ENCODE data around the gene TBPL2.

The TBPL2 gene

DNA sequence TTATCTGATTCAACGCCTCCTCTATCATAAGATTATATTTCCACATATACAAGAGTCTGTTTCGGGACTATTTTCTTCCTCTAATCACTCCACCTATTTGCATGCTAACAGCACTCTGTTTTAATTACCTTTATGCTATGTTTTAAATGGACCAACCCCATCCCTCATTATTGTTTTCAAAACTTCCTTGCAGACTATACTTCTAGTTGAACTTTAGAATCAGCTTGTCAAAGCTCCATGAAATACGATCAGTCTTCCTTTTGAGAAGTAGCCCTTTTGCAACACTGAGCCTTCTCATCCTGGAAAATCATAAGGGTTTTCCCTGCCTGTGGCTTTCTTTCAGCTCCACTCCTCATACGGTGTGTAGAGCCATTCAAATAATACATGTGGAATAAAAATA, 65.6 kb downstream of the TBPL2 start:
- TF ChIP-seq, protein P1, sequence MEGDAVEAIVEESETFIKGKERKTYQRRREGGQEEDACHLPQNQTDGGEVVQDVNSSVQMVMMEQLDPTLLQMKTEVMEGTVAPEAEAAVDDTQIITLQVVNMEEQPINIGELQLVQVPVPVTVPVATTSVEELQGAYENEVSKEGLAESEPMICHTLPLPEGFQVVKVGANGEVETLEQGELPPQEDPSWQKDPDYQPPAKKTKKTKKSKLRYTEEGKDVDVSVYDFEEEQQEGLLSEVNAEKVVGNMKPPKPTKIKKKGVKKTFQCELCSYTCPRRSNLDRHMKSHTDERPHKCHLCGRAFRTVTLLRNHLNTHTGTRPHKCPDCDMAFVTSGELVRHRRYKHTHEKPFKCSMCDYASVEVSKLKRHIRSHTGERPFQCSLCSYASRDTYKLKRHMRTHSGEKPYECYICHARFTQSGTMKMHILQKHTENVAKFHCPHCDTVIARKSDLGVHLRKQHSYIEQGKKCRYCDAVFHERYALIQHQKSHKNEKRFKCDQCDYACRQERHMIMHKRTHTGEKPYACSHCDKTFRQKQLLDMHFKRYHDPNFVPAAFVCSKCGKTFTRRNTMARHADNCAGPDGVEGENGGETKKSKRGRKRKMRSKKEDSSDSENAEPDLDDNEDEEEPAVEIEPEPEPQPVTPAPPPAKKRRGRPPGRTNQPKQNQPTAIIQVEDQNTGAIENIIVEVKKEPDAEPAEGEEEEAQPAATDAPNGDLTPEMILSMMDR (IDR thresholded peaks at IDR 0.05): no peak
- no peaks in the 10 kb centered on the region for H3K27me3 ChIP-seq

DNA sequence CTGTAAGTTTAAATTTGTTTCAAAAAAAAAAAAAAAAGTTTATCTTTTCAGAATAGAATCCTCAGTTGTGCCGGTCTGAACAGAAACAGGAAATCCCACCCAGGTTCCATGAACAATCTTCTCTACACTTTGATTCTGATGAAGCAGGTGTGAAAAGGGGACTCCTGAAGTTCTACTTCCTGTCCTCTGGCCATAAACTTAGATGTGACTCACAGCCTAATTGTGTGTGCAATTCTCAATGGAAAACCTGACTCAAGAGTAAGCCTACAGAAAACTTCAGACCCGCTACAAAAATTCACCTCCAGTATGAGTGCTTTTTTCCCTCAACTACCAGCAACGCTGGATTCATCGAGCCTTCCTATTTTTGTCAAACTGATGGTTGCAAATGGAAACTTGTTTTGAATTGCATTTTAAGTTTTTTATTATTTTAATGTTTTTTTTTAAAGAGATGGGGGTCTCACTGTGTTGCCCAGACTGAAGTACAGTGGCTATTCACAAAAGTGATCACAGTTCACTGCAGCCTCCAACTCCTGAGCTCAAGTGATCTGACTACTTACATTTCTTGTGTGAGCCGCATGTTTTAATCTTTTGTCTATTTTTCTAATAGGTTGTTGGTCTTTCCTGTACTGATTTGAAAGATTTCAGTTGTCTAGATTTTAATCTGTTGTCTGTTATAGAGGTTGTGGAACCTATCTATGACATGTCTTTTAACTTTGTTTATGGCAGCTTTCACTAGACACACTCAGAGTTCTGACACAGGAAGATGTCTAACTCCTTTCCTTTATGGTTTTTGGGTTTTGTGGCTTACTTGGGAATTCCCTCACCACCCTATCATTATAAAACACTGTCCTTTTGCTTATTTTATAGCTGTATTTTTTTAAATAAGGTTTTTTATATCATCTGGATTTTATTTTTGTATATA, 66.4 kb downstream of the TBPL2 start:
- H3K27me3 ChIP-seq: no peaks in the 10 kb centered on the region
- H3K9me3 ChIP-seq: no peaks in the 10 kb centered on the region
- TF ChIP-seq, protein P1 (IDR thresholded peaks at IDR 0.05): no peak
- no peak overlapping the region for H3K27ac ChIP-seq
- no peak overlapping the region for H3K4me3 ChIP-seq (ENCODE audit: low read depth in 1 of 2, low read length in 1 of 2)
- H3K4me1 ChIP-seq (ENCODE audit: control insufficient read depth in 1 of 2, insufficient read depth in 1 of 2, low read depth in 1 of 2, low read length in 1 of 2): no peaks in the 10 kb centered on the region
- H3K36me3 ChIP-seq: peaks cover 54% of the 10 kb centered on the region

More for the DNA sequence above, 65.6 kb downstream of the TBPL2 start:
- Histone ChIP-seq H3K9me3 (no peaks in the 10 kb centered on the region), H3K27ac (no peak overlapping the region), H3K36me3 (peaks cover 49% of the 10 kb centered on the region), H3K4me1 (ENCODE audit: control insufficient read depth in 1 of 2, insufficient read depth in 1 of 2, low read depth in 1 of 2, low read length in 1 of 2) (no peaks in the 10 kb centered on the region), H3K4me3 (ENCODE audit: low read depth in 1 of 2, low read length in 1 of 2) (no peak overlapping the region)

DNA sequence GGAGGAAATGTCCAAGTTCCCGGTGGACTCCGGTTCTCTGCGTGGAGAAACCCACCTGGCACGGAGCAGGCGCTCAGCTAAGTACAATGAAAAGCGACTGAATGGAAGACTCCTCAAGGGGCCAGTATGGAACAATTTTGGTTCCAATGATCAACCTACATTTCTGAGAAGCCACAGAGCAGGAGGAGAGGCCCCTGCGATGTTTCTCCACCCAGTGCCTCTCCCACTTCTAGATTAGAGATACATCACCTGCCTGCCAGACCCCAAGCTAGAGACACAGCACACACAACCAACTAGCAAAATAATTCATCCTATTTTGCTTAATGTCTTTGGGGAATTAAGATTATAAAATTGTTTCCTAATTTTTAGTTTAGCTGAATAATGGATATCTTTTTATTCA, 67.6 kb downstream of the TBPL2 start:
- TF ChIP-seq, protein P1 (IDR thresholded peaks at IDR 0.05): no peak
- Histone ChIP-seq H3K4me1 (ENCODE audit: control insufficient read depth in 1 of 2, insufficient read depth in 1 of 2, low read depth in 1 of 2, low read length in 1 of 2) (no peaks in the 10 kb centered on the region), H3K27ac (no peak overlapping the region), H3K36me3 (peaks cover 50% of the 10 kb centered on the region), H3K9me3 (no peaks in the 10 kb centered on the region), H3K4me3 (ENCODE audit: low read depth in 1 of 2, low read length in 1 of 2) (no peak overlapping the region), H3K27me3 (no peaks in the 10 kb centered on the region)

DNA sequence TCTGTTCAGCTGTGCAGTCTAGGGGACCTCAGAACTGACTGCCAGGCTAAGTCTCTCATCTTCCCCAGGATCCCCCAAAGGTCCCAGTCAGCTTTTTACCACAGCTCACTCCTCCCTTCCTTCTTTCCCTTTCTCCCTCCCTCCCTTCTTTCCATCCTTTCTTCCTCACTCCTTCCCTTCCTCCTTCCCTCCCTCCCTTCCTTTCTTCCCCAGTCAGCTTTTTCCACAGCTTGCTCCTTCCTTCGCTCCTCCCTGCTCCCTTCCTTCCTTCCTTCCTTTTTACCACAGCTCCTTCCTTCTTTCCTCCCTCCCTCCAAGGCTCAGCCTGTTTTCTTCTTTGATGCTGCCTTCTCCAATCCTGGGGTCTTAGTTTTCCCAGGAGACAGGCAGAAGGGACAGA, 68.0 kb downstream of the TBPL2 start:
- no peak overlapping the region for H3K4me3 ChIP-seq (ENCODE audit: low read depth in 1 of 2, low read length in 1 of 2)
- H3K9me3 ChIP-seq: no peaks in the 10 kb centered on the region
- no peaks in the 10 kb centered on the region for H3K27me3 ChIP-seq
- TF ChIP-seq, protein P1 (IDR thresholded peaks at IDR 0.05): no peak
- no peaks in the 10 kb centered on the region for H3K4me1 ChIP-seq (ENCODE audit: control insufficient read depth in 1 of 2, insufficient read depth in 1 of 2, low read depth in 1 of 2, low read length in 1 of 2)
- no peak overlapping the region for H3K27ac ChIP-seq
- H3K36me3 ChIP-seq: peaks cover 46% of the 10 kb centered on the region

DNA sequence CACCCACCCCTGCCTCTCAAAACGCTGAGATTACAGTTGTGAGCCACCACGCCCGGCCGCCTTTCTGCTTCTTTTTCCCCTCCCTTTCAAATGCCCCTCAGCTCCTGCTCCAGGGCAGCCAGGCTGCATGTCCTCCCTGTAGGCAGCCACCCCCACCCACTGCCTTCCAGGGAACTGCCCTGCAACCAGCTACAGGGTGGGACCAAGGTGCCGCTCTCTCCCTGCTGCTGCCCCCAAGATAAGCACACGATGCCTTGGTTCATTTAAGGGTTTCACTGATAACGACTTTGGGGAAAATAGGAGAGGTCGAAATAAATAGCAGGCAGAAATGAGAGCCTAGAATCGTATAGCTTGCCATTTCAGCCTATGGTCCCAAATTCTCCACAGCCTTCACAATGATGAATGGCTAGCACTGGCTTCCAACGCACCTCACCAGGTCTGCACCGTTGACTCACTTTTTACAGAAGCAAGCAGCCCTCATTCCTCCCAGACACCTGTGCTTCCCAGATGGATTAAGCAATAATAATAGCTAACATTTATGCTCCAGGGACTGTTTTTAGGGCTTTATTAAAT, 69.4 kb downstream of the TBPL2 start:
- H3K27me3 ChIP-seq: no peaks in the 10 kb centered on the region
- H3K4me1 ChIP-seq (ENCODE audit: control insufficient read depth in 1 of 2, insufficient read depth in 1 of 2, low read depth in 1 of 2, low read length in 1 of 2): no peaks in the 10 kb centered on the region
- no peak overlapping the region for H3K27ac ChIP-seq
- H3K36me3 ChIP-seq: peaks cover 31% of the 10 kb centered on the region
- H3K9me3 ChIP-seq: no peaks in the 10 kb centered on the region
- TF ChIP-seq, protein P1 (IDR thresholded peaks at IDR 0.05): no peak
- H3K4me3 ChIP-seq (ENCODE audit: low read depth in 1 of 2, low read length in 1 of 2): no peak overlapping the region

All from neutrophil (primary cell).